IMR-90 (cell line): ENCODE measurements around the gene LY86. TPM values are rescaled to one million over a fixed set of nuclear protein-coding genes. Genes with fewer than 3 reads are reported as not detected.

ENCODE experiments used
- ATAC-seq: fragments of 200-7000 bp; cut with Tn5 transposase; 2 replicates; pipeline ENCODE4 v1.9.1; 2020; ENCODE audit warnings: low read depth, mild to moderate bottlenecking, moderate library complexity
- BruUV-seq: library from RNA; stranded (reverse); fragments of 400-500 nt; replicated peaks from 2 replicates; lab custom pipeline; 2021; lab: Mats Ljungman, UMichigan
- CTCF ChIA-PET: fragments of 300-600 bp; formaldehyde crosslinking; extraction: SDS; loops from one replicate; lab custom pipeline; 2021; ENCODE audit warnings: antibody characterized with exemption; lab: Yijun Ruan, JAX
- POLR2A ChIA-PET: fragments of 300-600 bp; sonication (Branson Sonifier 250); formaldehyde crosslinking; loops from one replicate; lab custom pipeline; 2022; ENCODE audit warnings: antibody characterized with exemption; ENCODE audit not compliant: unreplicated experiment; lab: Charles Lee
- DNase-seq: peaks from one replicate; pipeline ENCODE4 v3.0.0; 2013
- H2AFZ ChIP-seq: replicated peaks from 2 replicates; pipeline ENCODE3; 2013; ENCODE audit warnings: low read length, mild to moderate bottlenecking; ENCODE audit not compliant: poor library complexity
- H2AK5ac ChIP-seq: 2 replicates; pipeline ENCODE4 v1.6.1; 2013; ENCODE audit warnings: low read depth, low read length, inconsistent platforms
- H2AK9ac ChIP-seq: replicated peaks from 2 replicates; pipeline ENCODE3; 2013; ENCODE audit warnings: mild to moderate bottlenecking, low read depth, low read length, moderate library complexity; ENCODE audit not compliant: poor library complexity
- H2BK120ac ChIP-seq: 2 replicates; pipeline ENCODE4 v1.6.1; 2013; ENCODE audit warnings: low read depth, low read length, inconsistent platforms
- H2BK15ac ChIP-seq: 3 replicates; pipeline ENCODE4 v1.6.1; 2013; ENCODE audit warnings: low read depth, low read length, inconsistent platforms
- H2BK20ac ChIP-seq: 2 replicates; pipeline ENCODE4 v1.6.1; 2013; ENCODE audit warnings: low read depth, mild to moderate bottlenecking, inconsistent platforms, low read length, moderate library complexity
- H2BK5ac ChIP-seq: 2 replicates; pipeline ENCODE4 v1.6.1; 2013; ENCODE audit warnings: mild to moderate bottlenecking, low read depth, low read length, inconsistent platforms; ENCODE audit not compliant: poor library complexity, severe bottlenecking
- H3K14ac ChIP-seq: replicated peaks from 2 replicates; pipeline ENCODE4 v1.6.1; 2013; ENCODE audit warnings: low read depth, low read length, inconsistent platforms
- H3K18ac ChIP-seq: 2 replicates; pipeline ENCODE4 v1.6.1; 2013; ENCODE audit warnings: low read depth, low read length, control low read depth
- H3K23ac ChIP-seq: 2 replicates; pipeline ENCODE4 v1.6.1; 2013; ENCODE audit warnings: low read depth, low read length, inconsistent platforms
- H3K27ac ChIP-seq: 2 replicates; pipeline ENCODE4 v1.5.1; 2013; ENCODE audit warnings: mild to moderate bottlenecking, control low read depth, low read length; ENCODE audit not compliant: insufficient read depth
- H3K27me3 ChIP-seq: 2 replicates; pipeline ENCODE4 v1.6.1; 2013; ENCODE audit warnings: low read length; ENCODE audit not compliant: control insufficient read depth, insufficient read depth
- H3K36me3 ChIP-seq: 2 replicates; pipeline ENCODE4 v1.6.1; 2013; ENCODE audit warnings: low read length, mixed read lengths; ENCODE audit not compliant: control insufficient read depth, insufficient read depth
- H3K4ac ChIP-seq: 2 replicates; pipeline ENCODE4 v1.6.1; 2013; ENCODE audit warnings: low read depth, low read length, inconsistent platforms
- H3K4me1 ChIP-seq: 2 replicates; pipeline ENCODE4 v1.6.1; 2013; ENCODE audit warnings: low read length, mixed read lengths; ENCODE audit not compliant: control insufficient read depth, insufficient read depth
- H3K4me2 ChIP-seq: 2 replicates; pipeline ENCODE4 v1.6.1; 2013; ENCODE audit warnings: low read depth, mild to moderate bottlenecking, control low read depth, low read length, moderate library complexity
- H3K4me3 ChIP-seq: 2 replicates; pipeline ENCODE4 v1.5.1; 2013; ENCODE audit warnings: low read depth, mild to moderate bottlenecking, control low read depth, low read length, moderate library complexity; ENCODE audit not compliant: insufficient read depth
- H3K56ac ChIP-seq: 2 replicates; pipeline ENCODE4 v1.6.1; 2013; ENCODE audit warnings: low read length, inconsistent platforms; ENCODE audit not compliant: insufficient read depth; ENCODE audit errors: extremely low read depth
- H3K79me1 ChIP-seq, 2 experiments: 2 replicates each; pipeline ENCODE4 v1.6.1; 2013; ENCODE audit warnings: low read length in 2 of 2, inconsistent platforms in 1 of 2, low read depth in 1 of 2
- H3K9ac ChIP-seq: 2 replicates; pipeline ENCODE4 v1.6.1; 2013; ENCODE audit warnings: low read depth, low read length, control low read depth
- H3K9me1 ChIP-seq: 2 replicates; pipeline ENCODE4 v1.6.1; 2013; ENCODE audit warnings: low read length, inconsistent platforms; ENCODE audit not compliant: insufficient read depth
- H3K9me3 ChIP-seq: 2 replicates; pipeline ENCODE4 v1.6.1; 2013; ENCODE audit warnings: low read length; ENCODE audit not compliant: control insufficient read depth, insufficient read depth
- H4K20me1 ChIP-seq: 2 replicates; pipeline ENCODE4 v1.6.1; 2013; ENCODE audit warnings: low read length, inconsistent platforms; ENCODE audit not compliant: insufficient read depth
- H4K5ac ChIP-seq: 2 replicates; pipeline ENCODE4 v1.6.1; 2013; ENCODE audit warnings: mild to moderate bottlenecking, low read depth, low read length, control low read depth
- H4K8ac ChIP-seq, 2 experiments: 2 replicates each; pipeline ENCODE4 v1.6.1; 2013; ENCODE audit warnings: low read depth in 2 of 2, low read length in 2 of 2, control low read depth in 1 of 2, inconsistent platforms in 1 of 2
- H4K91ac ChIP-seq: 2 replicates; pipeline ENCODE4 v1.6.1; 2013; ENCODE audit warnings: low read depth, low read length, inconsistent platforms; ENCODE audit not compliant: insufficient read depth
- BHLHE40 ChIP-seq: fragments of 150-350 bp; IDR thresholded peaks from 2 replicates; pipeline ENCODE4 v1.6.1; 2016; ENCODE audit warnings: mild to moderate bottlenecking, low read depth, low read length
- CEBPB ChIP-seq: IDR thresholded peaks from 2 replicates; pipeline ENCODE4 v1.6.1; 2012; ENCODE audit warnings: low read depth, low read length, improper control_type of control experiment
- CHD1 ChIP-seq: IDR thresholded peaks from 2 replicates; pipeline ENCODE4 v1.6.1; 2012; ENCODE audit warnings: low read depth, low read length, improper control_type of control experiment
- ELK1 ChIP-seq: fragments of 150-350 bp; IDR thresholded peaks from 2 replicates; pipeline ENCODE4 v1.6.1; 2016; ENCODE audit warnings: low read depth, mild to moderate bottlenecking, low read length, moderate library complexity, borderline replicate concordance
- FOS ChIP-seq: fragments of 150-350 bp; IDR thresholded peaks from 2 replicates; pipeline ENCODE4 v1.6.1; 2016; ENCODE audit warnings: low read depth, low read length
- MAFK ChIP-seq: IDR thresholded peaks from 2 replicates; pipeline ENCODE4 v1.6.1; 2012; ENCODE audit warnings: low read depth, low read length, improper control_type of control experiment
- MAZ ChIP-seq: IDR thresholded peaks from 2 replicates; pipeline ENCODE4 v1.6.1; 2012; ENCODE audit warnings: low read depth, mild to moderate bottlenecking, low read length, improper control_type of control experiment, moderate library complexity, borderline replicate concordance
- MXI1 ChIP-seq: IDR thresholded peaks from 2 replicates; pipeline ENCODE4 v1.6.1; 2012; ENCODE audit warnings: low read depth, mild to moderate bottlenecking, low read length, moderate library complexity, borderline replicate concordance
- NFE2L2 ChIP-seq: fragments of 150-350 bp; IDR thresholded peaks from 2 replicates; pipeline ENCODE4 v1.6.1; 2016; ENCODE audit warnings: low read depth, mild to moderate bottlenecking, low read length
- POLR2A ChIP-seq: IDR thresholded peaks from 2 replicates; pipeline ENCODE4 v1.6.1; 2012; ENCODE audit warnings: mild to moderate bottlenecking, low read depth, low read length
- RAD21 ChIP-seq: IDR thresholded peaks from 2 replicates; pipeline ENCODE4 v1.6.1; 2012; ENCODE audit warnings: low read length, improper control_type of control experiment
- RCOR1 ChIP-seq: IDR thresholded peaks from 2 replicates; pipeline ENCODE4 v1.6.1; 2012; ENCODE audit warnings: mild to moderate bottlenecking, low read length, improper control_type of control experiment; ENCODE audit not compliant: insufficient replicate concordance
- RFX5 ChIP-seq: IDR thresholded peaks from 2 replicates; pipeline ENCODE4 v1.8.0; 2012; ENCODE audit warnings: low read depth, mild to moderate bottlenecking, low read length, moderate library complexity
- SMC3 ChIP-seq: fragments of 150-350 bp; IDR thresholded peaks from 2 replicates; pipeline ENCODE4 v1.6.1; 2016; ENCODE audit warnings: low read depth, mild to moderate bottlenecking, antibody characterized with exemption, low read length, moderate library complexity
- WGBS, 2 experiments: methylation state at CpG; one replicate each; pipeline versions ENCODE4 v1.1.5 to v1.1.7; 2013; ENCODE audit warnings: missing lambda C conversion rate in 2 of 2; ENCODE audit not compliant: insufficient read length in 1 of 2; ENCODE audit errors: extremely low coverage in 2 of 2; 5-methylcytosine and 5-hydroxymethylcytosine counted together
- dilution Hi-C: fragments of 300-500 bp; cut with HindIII; formaldehyde crosslinking; loops from one replicate; pipeline ENCODE4 v1.14.3; 2018; ENCODE audit warnings: low sequenced_read_pairs; ENCODE audit not compliant: unreplicated experiment
- in situ Hi-C: fragments of 300-500 bp; cut with MboI; formaldehyde crosslinking; loops from 3 replicates; pipeline ENCODE4 v1.14.3; 2019; ENCODE audit warnings: low sequenced_read_pairs, inconsistent platforms, mixed read lengths
- intact Hi-C: fragments of 100-400 bp; cut with micrococcal nuclease; formaldehyde crosslinking; loops from 2 replicates; pipeline ENCODE4 v1.10.0; 2022
- polyA plus RNA-seq, 3 experiments: library from polyadenylated mRNA; depleted of rRNA; stranded (reverse); fragments of >200 nt; gene quantifications; 2 replicates each; pipeline ENCODE4 v1.2.3, GENCODE V29; 2012; ENCODE audit warnings: low replicate concordance in 1 of 3
- total RNA-seq: library from RNA; depleted of rRNA; stranded (reverse); fragments of >200 nt; gene quantifications from 2 replicates; pipeline ENCODE4 v1.2.3, GENCODE V29; 2012
- TF ChIP-seq, protein P1 (sequence below): conservative IDR thresholded peaks from 2 replicates; pipeline ENCODE4 v1.5.1; 2012; ENCODE audit warnings: mild to moderate bottlenecking, low read depth, low read length, improper control_type of control experiment
- TF ChIP-seq, protein P2 (sequence below): fragments of 150-350 bp; IDR thresholded peaks from 2 replicates; pipeline ENCODE4 v1.6.1; 2017; ENCODE audit warnings: mild to moderate bottlenecking, antibody characterized with exemption, low read length, low read depth

The LY86 gene
- total and polyA plus RNA-seq, 2 of the 4 experiments (the other 2 are of a cell fraction) = not detected

GRCh38 chr6:6624269-6624990 lies 35.9 kb downstream of the LY86 start:
- no peaks in the 10 kb centered on the region for H3K27me3 ChIP-seq
- H3K14ac ChIP-seq = no peak overlapping the region
- no peaks in the 10 kb centered on the region for H3K4me1 ChIP-seq
- no peak overlapping the region for H4K5ac ChIP-seq
- H3K9ac ChIP-seq = no peak overlapping the region
- no peaks in the 10 kb centered on the region for H4K20me1 ChIP-seq
- H2BK20ac ChIP-seq = no peak overlapping the region
- no peak overlapping the region for H2BK5ac ChIP-seq
- H3K36me3 ChIP-seq = no peaks in the 10 kb centered on the region
- BruUV-seq = no TSS peak
- ATAC-seq (no peak), DNase-seq (no peak)
- no CpG with 5 or more reads among the region's 6 CpGs for WGBS, 2 experiments
- no peak overlapping the region for H2BK15ac ChIP-seq
- H2BK120ac ChIP-seq = no peak overlapping the region
- H2AK9ac ChIP-seq = no peak overlapping the region
- H3K56ac ChIP-seq = no peak overlapping the region
- ChIA-PET POLR2A (no interaction called here), CTCF (no interaction called here)
- H3K27ac ChIP-seq = no peak overlapping the region
- no peaks in the 10 kb centered on the region for H3K9me3 ChIP-seq
- H4K8ac ChIP-seq = no peak overlapping the region
- TF ChIP-seq MAFK (no peak), ELK1 (no peak), CHD1 (no peak), POLR2A (no peak), RAD21 (no peak), MXI1 (no peak), BHLHE40 (no peak), SMC3 (no peak), FOS (no peak), RFX5 (no peak), RCOR1 (no peak), CEBPB (no peak), NFE2L2 (no peak), MAZ (no peak)
- TF ChIP-seq, protein P1, sequence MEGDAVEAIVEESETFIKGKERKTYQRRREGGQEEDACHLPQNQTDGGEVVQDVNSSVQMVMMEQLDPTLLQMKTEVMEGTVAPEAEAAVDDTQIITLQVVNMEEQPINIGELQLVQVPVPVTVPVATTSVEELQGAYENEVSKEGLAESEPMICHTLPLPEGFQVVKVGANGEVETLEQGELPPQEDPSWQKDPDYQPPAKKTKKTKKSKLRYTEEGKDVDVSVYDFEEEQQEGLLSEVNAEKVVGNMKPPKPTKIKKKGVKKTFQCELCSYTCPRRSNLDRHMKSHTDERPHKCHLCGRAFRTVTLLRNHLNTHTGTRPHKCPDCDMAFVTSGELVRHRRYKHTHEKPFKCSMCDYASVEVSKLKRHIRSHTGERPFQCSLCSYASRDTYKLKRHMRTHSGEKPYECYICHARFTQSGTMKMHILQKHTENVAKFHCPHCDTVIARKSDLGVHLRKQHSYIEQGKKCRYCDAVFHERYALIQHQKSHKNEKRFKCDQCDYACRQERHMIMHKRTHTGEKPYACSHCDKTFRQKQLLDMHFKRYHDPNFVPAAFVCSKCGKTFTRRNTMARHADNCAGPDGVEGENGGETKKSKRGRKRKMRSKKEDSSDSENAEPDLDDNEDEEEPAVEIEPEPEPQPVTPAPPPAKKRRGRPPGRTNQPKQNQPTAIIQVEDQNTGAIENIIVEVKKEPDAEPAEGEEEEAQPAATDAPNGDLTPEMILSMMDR = no peak
- TF ChIP-seq, protein P2, sequence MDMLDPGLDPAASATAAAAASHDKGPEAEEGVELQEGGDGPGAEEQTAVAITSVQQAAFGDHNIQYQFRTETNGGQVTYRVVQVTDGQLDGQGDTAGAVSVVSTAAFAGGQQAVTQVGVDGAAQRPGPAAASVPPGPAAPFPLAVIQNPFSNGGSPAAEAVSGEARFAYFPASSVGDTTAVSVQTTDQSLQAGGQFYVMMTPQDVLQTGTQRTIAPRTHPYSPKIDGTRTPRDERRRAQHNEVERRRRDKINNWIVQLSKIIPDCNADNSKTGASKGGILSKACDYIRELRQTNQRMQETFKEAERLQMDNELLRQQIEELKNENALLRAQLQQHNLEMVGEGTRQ = no peak
- H3K18ac ChIP-seq = no peak overlapping the region
- H3K4ac ChIP-seq = no peak overlapping the region
- H3K4me2 ChIP-seq = no peak overlapping the region
- H3K23ac ChIP-seq = no peak overlapping the region
- dilution Hi-C loops (no loop called here), intact Hi-C loops (no loop called here), in situ Hi-C loops (no loop called here)
- H4K91ac ChIP-seq = no peak overlapping the region
- H3K4me3 ChIP-seq = no peak overlapping the region
- no peak overlapping the region for H2AK5ac ChIP-seq
- no peak overlapping the region for H2AFZ ChIP-seq
- H3K9me1 ChIP-seq = no peaks in the 10 kb centered on the region
- H3K79me1 ChIP-seq = no peaks in the 10 kb centered on the region
